ENCODE measurements around the gene NUPR2. TPM values are rescaled to one million over a fixed set of nuclear protein-coding genes. Genes with fewer than 3 reads are reported as not detected.

NUPR2 gene
- total and polyA plus RNA-seq, 10 of the 15 experiments (the other 5 are each of a cell fraction or from before 2014, with no cell fraction given): not detected

- TF ChIP-seq, protein P1, sequence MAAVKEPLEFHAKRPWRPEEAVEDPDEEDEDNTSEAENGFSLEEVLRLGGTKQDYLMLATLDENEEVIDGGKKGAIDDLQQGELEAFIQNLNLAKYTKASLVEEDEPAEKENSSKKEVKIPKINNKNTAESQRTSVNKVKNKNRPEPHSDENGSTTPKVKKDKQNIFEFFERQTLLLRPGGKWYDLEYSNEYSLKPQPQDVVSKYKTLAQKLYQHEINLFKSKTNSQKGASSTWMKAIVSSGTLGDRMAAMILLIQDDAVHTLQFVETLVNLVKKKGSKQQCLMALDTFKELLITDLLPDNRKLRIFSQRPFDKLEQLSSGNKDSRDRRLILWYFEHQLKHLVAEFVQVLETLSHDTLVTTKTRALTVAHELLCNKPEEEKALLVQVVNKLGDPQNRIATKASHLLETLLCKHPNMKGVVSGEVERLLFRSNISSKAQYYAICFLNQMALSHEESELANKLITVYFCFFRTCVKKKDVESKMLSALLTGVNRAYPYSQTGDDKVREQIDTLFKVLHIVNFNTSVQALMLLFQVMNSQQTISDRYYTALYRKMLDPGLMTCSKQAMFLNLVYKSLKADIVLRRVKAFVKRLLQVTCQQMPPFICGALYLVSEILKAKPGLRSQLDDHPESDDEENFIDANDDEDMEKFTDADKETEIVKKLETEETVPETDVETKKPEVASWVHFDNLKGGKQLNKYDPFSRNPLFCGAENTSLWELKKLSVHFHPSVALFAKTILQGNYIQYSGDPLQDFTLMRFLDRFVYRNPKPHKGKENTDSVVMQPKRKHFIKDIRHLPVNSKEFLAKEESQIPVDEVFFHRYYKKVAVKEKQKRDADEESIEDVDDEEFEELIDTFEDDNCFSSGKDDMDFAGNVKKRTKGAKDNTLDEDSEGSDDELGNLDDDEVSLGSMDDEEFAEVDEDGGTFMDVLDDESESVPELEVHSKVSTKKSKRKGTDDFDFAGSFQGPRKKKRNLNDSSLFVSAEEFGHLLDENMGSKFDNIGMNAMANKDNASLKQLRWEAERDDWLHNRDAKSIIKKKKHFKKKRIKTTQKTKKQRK (IDR thresholded peaks at IDR 0.05; ENCODE audit: low read depth, low read length): peak; percentile 46
- TF ChIP-seq KLF5 (IDR thresholded peaks at IDR 0.05; ENCODE audit: partially characterized antibody) (peak; percentile 87), ZSCAN29 (IDR thresholded peaks at IDR 0.05) (no peak), POLR2AphosphoS2 (IDR thresholded peaks at IDR 0.05; ENCODE audit: low read depth, low read length) (peak; percentile 86), CBX3 (IDR thresholded peaks at IDR 0.05; ENCODE audit: borderline replicate concordance, low read depth) (no peak), GABPA (IDR thresholded peaks at IDR 0.05; ENCODE audit: low read depth) (peak; percentile 95), NR2C1 (IDR thresholded peaks at IDR 0.05) (peak; percentile 90), STAT1 (conservative IDR thresholded peaks at IDR 0.05) (0 out of 2 replicates have a peak, but pooled peaks have one; percentile 39), CBX5 (IDR thresholded peaks at IDR 0.05; ENCODE audit: low read depth) (peak; percentile 88; the same call in 1 of the 2 replicates), E2F4 (IDR thresholded peaks at IDR 0.05; ENCODE audit: low read depth, low read length) (peak; percentile 93), PAX5 (IDR thresholded peaks at IDR 0.05; ENCODE audit: borderline replicate concordance, low read depth, low read length) (peak; percentile 59; the same call in 1 of the 2 replicates), TARDBP (IDR thresholded peaks at IDR 0.05; ENCODE audit: borderline replicate concordance) (0 out of 2 replicates have a peak, but pooled peaks have one; percentile 61), NBN (IDR thresholded peaks at IDR 0.05) (peak; percentile 79), MYC (IDR thresholded peaks at IDR 0.05; ENCODE audit: insufficient read depth, insufficient read length, insufficient replicate concordance, low read length, severe bottlenecking) (peak; percentile 93), SMC3 (IDR thresholded peaks at IDR 0.05; ENCODE audit: borderline replicate concordance, low read length) (no peak), CHD4 (IDR thresholded peaks at IDR 0.05) (no peak), MEF2B (IDR thresholded peaks at IDR 0.05; ENCODE audit: partially characterized antibody, poor library complexity, severe bottlenecking) (no peak), BMI1 (IDR thresholded peaks at IDR 0.05; ENCODE audit: borderline replicate concordance) (no peak), GATAD2B (conservative IDR thresholded peaks at IDR 0.05; ENCODE audit: low read depth) (peak; percentile 62; the same call in 1 of the 2 replicates), NR2F1 (conservative IDR thresholded peaks at IDR 0.05) (peak; percentile 84), NFXL1 (IDR thresholded peaks at IDR 0.05; ENCODE audit: borderline replicate concordance) (no peak), RUNX3 (IDR thresholded peaks at IDR 0.05; ENCODE audit: low read length) (peak; percentile 94), ZNF217 (IDR thresholded peaks at IDR 0.05) (0 out of 2 replicates have a peak, but pooled peaks have one; percentile 37)
- TF ChIP-seq, protein P2, sequence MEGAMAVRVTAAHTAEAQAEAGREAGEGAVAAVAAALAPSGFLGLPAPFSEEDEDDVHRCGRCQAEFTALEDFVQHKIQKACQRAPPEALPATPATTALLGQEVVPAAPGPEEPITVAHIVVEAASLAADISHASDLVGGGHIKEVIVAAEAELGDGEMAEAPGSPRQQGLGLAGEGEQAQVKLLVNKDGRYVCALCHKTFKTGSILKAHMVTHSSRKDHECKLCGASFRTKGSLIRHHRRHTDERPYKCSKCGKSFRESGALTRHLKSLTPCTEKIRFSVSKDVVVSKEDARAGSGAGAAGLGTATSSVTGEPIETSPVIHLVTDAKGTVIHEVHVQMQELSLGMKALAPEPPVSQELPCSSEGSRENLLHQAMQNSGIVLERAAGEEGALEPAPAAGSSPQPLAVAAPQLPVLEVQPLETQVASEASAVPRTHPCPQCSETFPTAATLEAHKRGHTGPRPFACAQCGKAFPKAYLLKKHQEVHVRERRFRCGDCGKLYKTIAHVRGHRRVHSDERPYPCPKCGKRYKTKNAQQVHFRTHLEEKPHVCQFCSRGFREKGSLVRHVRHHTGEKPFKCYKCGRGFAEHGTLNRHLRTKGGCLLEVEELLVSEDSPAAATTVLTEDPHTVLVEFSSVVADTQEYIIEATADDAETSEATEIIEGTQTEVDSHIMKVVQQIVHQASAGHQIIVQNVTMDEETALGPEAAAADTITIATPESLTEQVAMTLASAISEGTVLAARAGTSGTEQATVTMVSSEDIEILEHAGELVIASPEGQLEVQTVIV (IDR thresholded peaks at IDR 0.05; ENCODE audit: borderline replicate concordance, partially characterized antibody): peak; percentile 87
These were observed 9.8 kb downstream of the NUPR2 start, which contains the start of gene CHCHD2 (continued) for GRCh38 chr7:56106108-56107073.

Data from GM12878 (cell line).